Nephron (organoid): ENCODE results near the gene INO80C.

Experiments
- H3K27ac Mint-ChIP-seq, 3 experiments: 2 replicates each; pipeline ENCODE4 v1.8.0; 2020; ENCODE audit warnings: mixed read lengths in 3 of 3, mild to moderate bottlenecking in 2 of 3, moderate library complexity in 1 of 3
- H3K27me3 Mint-ChIP-seq: 2 replicates; pipeline ENCODE4 v1.8.0; 2021; ENCODE audit warnings: low read depth, mild to moderate bottlenecking, moderate library complexity, mixed read lengths
- H3K36me3 Mint-ChIP-seq: 2 replicates; pipeline ENCODE4 v1.8.0; 2020; ENCODE audit warnings: low read depth, mixed read lengths
- H3K4me1 Mint-ChIP-seq: 2 replicates; pipeline ENCODE4 v1.8.0; 2020; ENCODE audit warnings: mixed read lengths
- H3K4me3 Mint-ChIP-seq, 3 experiments: 2 replicates each; pipeline ENCODE4 v1.8.0; 2020; ENCODE audit warnings: mild to moderate bottlenecking in 3 of 3, mixed read lengths in 3 of 3, moderate library complexity in 2 of 3
- H3K9me3 Mint-ChIP-seq: 2 replicates; pipeline ENCODE4 v1.8.0; 2020; ENCODE audit warnings: mixed read lengths
- TF ChIP-seq, protein P1 (sequence below), 3 experiments: fragments of 200-600 bp; sonication (generic); IDR thresholded peaks; one replicate each; pipeline ENCODE4 v1.5.0; 2021; ENCODE audit warnings: antibody characterized with exemption in 3 of 3; ENCODE audit not compliant: unreplicated experiment in 3 of 3

The INO80C gene

DNA sequence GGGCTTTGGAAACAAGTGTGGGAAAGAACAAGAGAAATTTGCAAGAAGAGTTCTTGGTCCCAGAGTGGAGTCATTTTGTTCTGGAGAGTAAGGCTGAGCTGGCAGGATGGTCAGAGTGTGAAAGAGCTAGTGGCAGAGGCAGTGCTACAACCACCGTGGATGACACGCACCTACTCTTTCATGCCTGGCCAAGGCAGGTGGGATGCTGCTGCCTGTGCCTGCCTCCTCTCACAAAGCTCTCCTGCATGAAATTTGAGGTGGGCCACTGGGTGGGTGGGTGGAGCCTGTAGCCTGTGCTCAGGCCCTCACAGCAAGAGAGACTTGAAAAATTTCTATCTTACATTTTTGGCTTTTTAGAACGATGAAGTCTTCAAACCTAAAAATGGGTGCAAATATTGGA is 9.4 kb upstream of the INO80C start:
- Mint-ChIP-seq H3K9me3 (no peaks in the 10 kb centered on the region), H3K27ac (no peak overlapping the region), H3K4me3 (no peak overlapping the region), H3K36me3 (no peaks in the 10 kb centered on the region), H3K27me3 (peaks cover 4% of the 10 kb centered on the region), H3K4me1 (peaks cover 5% of the 10 kb centered on the region)
- TF ChIP-seq, protein P1, sequence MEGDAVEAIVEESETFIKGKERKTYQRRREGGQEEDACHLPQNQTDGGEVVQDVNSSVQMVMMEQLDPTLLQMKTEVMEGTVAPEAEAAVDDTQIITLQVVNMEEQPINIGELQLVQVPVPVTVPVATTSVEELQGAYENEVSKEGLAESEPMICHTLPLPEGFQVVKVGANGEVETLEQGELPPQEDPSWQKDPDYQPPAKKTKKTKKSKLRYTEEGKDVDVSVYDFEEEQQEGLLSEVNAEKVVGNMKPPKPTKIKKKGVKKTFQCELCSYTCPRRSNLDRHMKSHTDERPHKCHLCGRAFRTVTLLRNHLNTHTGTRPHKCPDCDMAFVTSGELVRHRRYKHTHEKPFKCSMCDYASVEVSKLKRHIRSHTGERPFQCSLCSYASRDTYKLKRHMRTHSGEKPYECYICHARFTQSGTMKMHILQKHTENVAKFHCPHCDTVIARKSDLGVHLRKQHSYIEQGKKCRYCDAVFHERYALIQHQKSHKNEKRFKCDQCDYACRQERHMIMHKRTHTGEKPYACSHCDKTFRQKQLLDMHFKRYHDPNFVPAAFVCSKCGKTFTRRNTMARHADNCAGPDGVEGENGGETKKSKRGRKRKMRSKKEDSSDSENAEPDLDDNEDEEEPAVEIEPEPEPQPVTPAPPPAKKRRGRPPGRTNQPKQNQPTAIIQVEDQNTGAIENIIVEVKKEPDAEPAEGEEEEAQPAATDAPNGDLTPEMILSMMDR (IDR thresholded peaks at IDR 0.05; ENCODE audit: unreplicated experiment in 3 of 3), result no peak

DNA sequence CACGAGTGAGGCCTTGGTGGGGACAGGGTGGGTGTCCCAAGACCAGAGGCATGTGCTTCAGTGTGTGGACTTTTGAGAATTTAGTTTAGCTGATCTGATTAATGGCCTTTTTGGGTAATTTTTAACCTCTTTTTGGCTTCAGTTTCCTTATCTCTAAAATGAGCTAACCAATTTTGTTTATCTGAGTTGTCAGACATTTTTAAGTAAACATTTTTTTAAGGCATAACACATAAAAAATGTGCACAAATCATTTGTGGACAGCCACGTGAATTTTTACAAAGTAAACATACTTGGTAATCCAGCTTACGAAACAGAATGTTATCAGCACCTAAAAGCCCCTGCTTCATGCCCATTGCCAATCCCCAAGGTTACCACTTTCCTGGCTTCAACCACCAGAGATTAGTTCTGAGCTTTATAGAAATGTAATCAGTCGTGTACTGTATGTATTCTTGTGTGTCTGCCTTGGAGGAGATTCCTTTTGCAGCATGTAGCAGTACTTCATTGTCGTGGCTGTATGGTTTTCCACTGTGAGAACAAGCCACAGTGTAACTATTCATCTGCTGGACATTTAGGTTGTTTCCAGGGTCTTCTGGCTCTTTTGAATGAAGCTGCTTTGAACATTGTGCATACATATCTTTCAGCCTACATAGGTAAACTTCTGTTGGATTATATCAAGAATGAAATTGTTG is 8.4 kb upstream of the INO80C start:
- Mint-ChIP-seq H3K36me3 (no peaks in the 10 kb centered on the region), H3K4me3 (no peak overlapping the region), H3K27me3 (peaks cover 4% of the 10 kb centered on the region), H3K4me1 (peaks cover 5% of the 10 kb centered on the region), H3K9me3 (no peaks in the 10 kb centered on the region), H3K27ac (no peak overlapping the region)
- TF ChIP-seq, protein P1 (IDR thresholded peaks at IDR 0.05; ENCODE audit: unreplicated experiment in 3 of 3), result no peak

DNA sequence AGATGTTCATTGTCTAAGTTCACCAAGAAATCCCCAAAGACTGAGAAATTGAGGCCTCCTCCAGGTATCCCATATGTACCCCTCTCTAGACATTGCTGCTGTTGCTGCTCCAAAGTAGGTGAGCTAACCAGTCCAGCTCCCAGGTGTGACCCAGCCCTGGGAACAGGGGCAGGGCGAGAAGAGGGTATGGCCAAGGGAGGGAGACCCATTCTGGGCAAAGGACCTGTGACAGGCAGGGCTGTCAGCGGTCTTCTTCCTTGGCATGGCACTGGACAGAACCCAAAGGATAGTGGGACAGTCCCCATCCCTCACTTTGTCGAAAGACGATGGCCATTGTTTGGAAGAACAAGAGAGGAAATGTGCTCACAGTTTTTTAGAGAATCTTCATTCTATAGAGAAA is 7.2 kb upstream of the INO80C start:
- H3K4me3 Mint-ChIP-seq, result no peak overlapping the region

DNA sequence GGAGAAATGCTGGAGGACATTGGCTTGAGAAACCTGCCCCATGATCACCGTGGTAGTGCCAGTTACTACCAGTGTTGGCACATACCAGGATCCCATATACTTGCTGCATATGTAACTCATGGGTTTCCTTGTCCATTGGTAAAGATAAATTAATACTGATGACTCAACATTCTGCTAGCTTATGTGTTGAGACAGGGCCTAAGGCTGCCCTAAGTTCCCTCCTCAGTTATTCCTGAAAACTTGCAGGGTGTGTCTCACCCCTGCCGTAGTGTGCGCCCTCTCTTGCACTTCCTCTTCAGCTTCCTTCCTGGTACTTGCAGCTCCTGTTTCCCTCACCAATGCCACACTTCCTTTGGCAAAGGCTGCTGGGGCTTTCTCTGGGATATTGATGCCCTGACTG is 4.3 kb upstream of the INO80C start:
- H3K27me3 Mint-ChIP-seq, result peaks cover 4% of the 10 kb centered on the region
- H3K27ac Mint-ChIP-seq, result no peak overlapping the region
- no peaks in the 10 kb centered on the region for H3K36me3 Mint-ChIP-seq
- peaks cover 2% of the 10 kb centered on the region for H3K4me1 Mint-ChIP-seq
- TF ChIP-seq, protein P1 (IDR thresholded peaks at IDR 0.05; ENCODE audit: unreplicated experiment in 3 of 3), result no peak
- H3K4me3 Mint-ChIP-seq, result no peak overlapping the region
- H3K9me3 Mint-ChIP-seq, result no peaks in the 10 kb centered on the region

More for the DNA sequence above, 7.2 kb upstream of the INO80C start:
- H3K36me3 Mint-ChIP-seq, result no peaks in the 10 kb centered on the region
- peaks cover 4% of the 10 kb centered on the region for H3K27me3 Mint-ChIP-seq
- H3K4me1 Mint-ChIP-seq, result peaks cover 1% of the 10 kb centered on the region
- no peak overlapping the region for H3K27ac Mint-ChIP-seq
- TF ChIP-seq, protein P1 (IDR thresholded peaks at IDR 0.05; ENCODE audit: unreplicated experiment in 3 of 3), result no peak
- no peaks in the 10 kb centered on the region for H3K9me3 Mint-ChIP-seq

DNA sequence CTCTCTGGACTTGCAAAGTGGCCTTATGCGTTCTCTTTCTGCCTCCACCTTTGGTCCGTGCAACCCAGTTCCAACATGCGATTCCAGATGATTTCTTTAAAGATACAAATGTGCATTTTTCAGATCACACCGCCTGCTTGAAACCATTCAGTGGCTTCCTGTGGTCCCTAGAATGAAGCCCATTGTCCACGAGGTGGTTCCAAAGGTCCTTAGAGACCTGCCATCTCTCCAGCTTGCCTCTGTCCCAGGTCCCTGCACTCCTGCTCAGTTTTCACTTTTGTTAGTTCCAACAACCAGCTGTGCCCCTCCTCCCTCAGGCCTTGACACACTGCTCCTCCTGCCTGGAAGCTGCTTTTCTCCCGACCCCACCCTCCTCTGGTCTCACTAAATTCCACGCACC is 3.6 kb upstream of the INO80C start:
- H3K9me3 Mint-ChIP-seq, result no peaks in the 10 kb centered on the region
- H3K4me1 Mint-ChIP-seq, result peaks cover 7% of the 10 kb centered on the region
- TF ChIP-seq, protein P1 (IDR thresholded peaks at IDR 0.05; ENCODE audit: unreplicated experiment in 3 of 3), result no peak
- no peaks in the 10 kb centered on the region for H3K36me3 Mint-ChIP-seq
- H3K27ac Mint-ChIP-seq, result no peak overlapping the region
- H3K27me3 Mint-ChIP-seq, result peaks cover 4% of the 10 kb centered on the region
- H3K4me3 Mint-ChIP-seq, result peak overlapping the region; percentile 2 to 28 (median 4)

DNA sequence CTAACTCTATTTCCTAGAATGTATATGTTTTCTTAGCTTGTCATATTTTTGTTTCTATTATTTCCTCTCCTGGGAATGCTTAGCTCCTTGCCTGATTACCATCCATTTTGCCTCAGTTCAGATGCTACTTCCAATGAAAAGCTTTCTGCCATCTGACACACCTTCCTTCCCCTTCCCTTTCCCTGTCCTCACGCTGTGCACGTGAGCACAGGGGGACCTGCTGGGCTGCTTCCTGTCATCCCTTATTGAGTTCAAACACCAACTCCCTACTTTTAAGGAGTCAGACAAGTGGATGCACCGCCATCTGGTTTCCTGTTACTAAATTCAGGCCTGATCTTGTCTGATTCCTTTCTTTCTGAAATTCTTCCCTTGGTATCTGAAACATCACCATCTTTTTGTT is 2.4 kb upstream of the INO80C start:
- Mint-ChIP-seq H3K27ac (peak overlapping the region in 1 of 3 experiments; percentile 26), H3K9me3 (no peaks in the 10 kb centered on the region), H3K36me3 (no peaks in the 10 kb centered on the region), H3K27me3 (peaks cover 4% of the 10 kb centered on the region), H3K4me3 (peak overlapping the region; percentile 21 to 58 (median 50)), H3K4me1 (peaks cover 12% of the 10 kb centered on the region)
- TF ChIP-seq, protein P1 (IDR thresholded peaks at IDR 0.05; ENCODE audit: unreplicated experiment in 3 of 3), result no peak
